Stimulated activated CD4-positive, alpha-beta T cell treated with anti-CD3 and anti-CD28 coated beads, Interleukin-2, amount 100 ng/mL, for 24 hours (primary cell): Measurements from ENCODE around the gene INTS3.

Source experiments
- DNase-seq, 2 donors: peaks; one replicate each; pipeline ENCODE4 v3.0.0-alpha.2; 2020

The INTS3 gene

GRCh38 chr1:153727463-153728304 is at the start of gene INTS3:
Gene INTS3 (plus strand): TSS chr1:153728050. CDS start chr1:153728635, 585 bp downstream.
- DNase-seq: peak; percentile 98 to 99

GRCh38 chr1:153678519-153679336 is 49.1 kb upstream of the INTS3 start, which contains the start of gene NPR1:
Gene NPR1 (plus strand): TSS chr1:153678688. CDS start chr1:153679109, 421 bp downstream.
- peak in 1 of 2 donors; percentile 35 for DNase-seq

- DNase-seq: peak; percentile 35 to 44
Observed at GRCh38 chr1:153679337-153680119, 48.3 kb upstream of the INTS3 start.

GRCh38 chr1:153680120-153680403 is 47.8 kb upstream of the INTS3 start:
- no peak for DNase-seq

GRCh38 chr1:153682730-153683129 is 45.1 kb upstream of the INTS3 start:
- DNase-seq: no peak

GRCh38 chr1:153683854-153684253 is 44.0 kb upstream of the INTS3 start:
- no peak for DNase-seq

- no peak for DNase-seq
Observed at GRCh38 chr1:153684892-153685291, 43.0 kb upstream of the INTS3 start.

- no peak for DNase-seq
Observed at GRCh38 chr1:153685544-153686340, 42.1 kb upstream of the INTS3 start.

- DNase-seq: no peak
Observed at GRCh38 chr1:153687346-153688125, 40.3 kb upstream of the INTS3 start.

GRCh38 chr1:153688276-153688675 is 39.6 kb upstream of the INTS3 start:
- no peak for DNase-seq

- no peak for DNase-seq
Observed at GRCh38 chr1:153688736-153689328, 39.0 kb upstream of the INTS3 start.

- DNase-seq: no peak
Observed at GRCh38 chr1:153693466-153693865, 34.4 kb upstream of the INTS3 start.

GRCh38 chr1:153696741-153697140 is 31.1 kb upstream of the INTS3 start:
- no peak for DNase-seq

GRCh38 chr1:153697191-153698019 is 30.4 kb upstream of the INTS3 start:
- DNase-seq: no peak

- no peak for DNase-seq
Observed at GRCh38 chr1:153698020-153698922, 29.6 kb upstream of the INTS3 start.

- DNase-seq: no peak
Observed at GRCh38 chr1:153698923-153699714, 28.7 kb upstream of the INTS3 start.

- no peak for DNase-seq
Observed at GRCh38 chr1:153699768-153700167, 28.1 kb upstream of the INTS3 start.

GRCh38 chr1:153705484-153705883 is 22.4 kb upstream of the INTS3 start:
- DNase-seq: no peak
